Measurements from ENCODE around the gene MYOD1.

The MYOD1 gene

GRCh38 chr11:17742019-17742418, 22.6 kb downstream of the MYOD1 start:
- in situ Hi-C loops (cut with MboI; ENCODE audit: low pct_unique_long_range_greater_than_20kb, low sequenced_read_pairs, unreplicated experiment) = no loop called here
- no peak for TF ChIP-seq CTCF (IDR thresholded peaks at IDR 0.05; ENCODE audit: extremely low read depth, insufficient read depth, missing control alignments)
- DNase-seq (ENCODE audit: low spot score) = no peak

- in situ Hi-C loops (cut with MboI; ENCODE audit: low pct_unique_long_range_greater_than_20kb, low sequenced_read_pairs, unreplicated experiment) = no loop called here
- no peak for TF ChIP-seq CTCF (IDR thresholded peaks at IDR 0.05; ENCODE audit: extremely low read depth, insufficient read depth, missing control alignments)
- DNase-seq (ENCODE audit: low spot score) = no peak
Measured at GRCh38 chr11:17743026-17743807, 23.8 kb downstream of the MYOD1 start.

GRCh38 chr11:17743808-17744119, 24.4 kb downstream of the MYOD1 start:
- no peak for TF ChIP-seq CTCF (IDR thresholded peaks at IDR 0.05; ENCODE audit: extremely low read depth, insufficient read depth, missing control alignments)
- in situ Hi-C loops (cut with MboI; ENCODE audit: low pct_unique_long_range_greater_than_20kb, low sequenced_read_pairs, unreplicated experiment) = no loop called here
- DNase-seq (ENCODE audit: low spot score) = no peak

- in situ Hi-C loops (cut with MboI; ENCODE audit: low pct_unique_long_range_greater_than_20kb, low sequenced_read_pairs, unreplicated experiment) = no loop called here
- no peak for DNase-seq (ENCODE audit: low spot score)
- no peak for TF ChIP-seq CTCF (IDR thresholded peaks at IDR 0.05; ENCODE audit: extremely low read depth, insufficient read depth, missing control alignments)
Measured at GRCh38 chr11:17744151-17744940, 25.0 kb downstream of the MYOD1 start.

- DNase-seq (ENCODE audit: low spot score) = no peak
- in situ Hi-C loops (cut with MboI; ENCODE audit: low pct_unique_long_range_greater_than_20kb, low sequenced_read_pairs, unreplicated experiment) = no loop called here
- no peak for TF ChIP-seq CTCF (IDR thresholded peaks at IDR 0.05; ENCODE audit: extremely low read depth, insufficient read depth, missing control alignments)
Measured at GRCh38 chr11:17745023-17745772, 25.8 kb downstream of the MYOD1 start.

- in situ Hi-C loops (cut with MboI; ENCODE audit: low pct_unique_long_range_greater_than_20kb, low sequenced_read_pairs, unreplicated experiment) = no loop called here
- TF ChIP-seq CTCF (IDR thresholded peaks at IDR 0.05; ENCODE audit: extremely low read depth, insufficient read depth, missing control alignments) = no peak
- no peak for DNase-seq (ENCODE audit: low spot score)
Measured at GRCh38 chr11:17746096-17746495, 26.7 kb downstream of the MYOD1 start.

All from GM13977 (cell line).